OCI-LY7 (cell line): Measurements from ENCODE around the gene OGFR. TPM values are rescaled to one million over a fixed set of nuclear protein-coding genes. Genes with fewer than 3 reads are reported as not detected.

Source experiments
- BruUV-seq: library from RNA; stranded (reverse); fragments of 400-500 nt; replicated peaks from 2 replicates; lab custom pipeline; 2021; lab: Mats Ljungman, UMichigan
- CTCF ChIA-PET: fragments of 300-600 bp; sonication (Branson Sonifier 250); formaldehyde crosslinking; loops from one replicate; lab custom pipeline; 2022; ENCODE audit warnings: antibody characterized with exemption; ENCODE audit not compliant: unreplicated experiment; lab: Charles Lee
- POLR2A ChIA-PET: fragments of 300-600 bp; sonication (Branson Sonifier 250); formaldehyde crosslinking; loops from one replicate; lab custom pipeline; 2022; ENCODE audit warnings: antibody characterized with exemption; lab: Charles Lee
- DNase-seq: peaks from one replicate; pipeline ENCODE4 v3.0.0-alpha.2; 2015; ENCODE audit warnings: low spot score
- H2AFZ ChIP-seq: fragments of 200-600 bp; sonication (generic), shearing (Covaris generic); 2 replicates; pipeline ENCODE4 v1.6.1; 2014; ENCODE audit warnings: mild to moderate bottlenecking, antibody characterized with exemption, low read length, moderate library complexity
- H3K27ac ChIP-seq: fragments of 200-600 bp; sonication (generic); 2 replicates; pipeline ENCODE4 v1.5.1; 2014; ENCODE audit warnings: mixed run types, low read depth, mild to moderate bottlenecking, moderate library complexity, low read length, inconsistent platforms; ENCODE audit not compliant: poor library complexity, severe bottlenecking
- H3K36me3 ChIP-seq: fragments of 200-600 bp; sonication (generic); 2 replicates; pipeline ENCODE4 v1.6.1; 2014; ENCODE audit warnings: mild to moderate bottlenecking, antibody characterized with exemption, low read length, moderate library complexity, mixed read lengths; ENCODE audit not compliant: insufficient read depth
- H3K4me1 ChIP-seq: fragments of 200-600 bp; sonication (generic); 2 replicates; pipeline ENCODE4 v1.5.1; 2014; ENCODE audit warnings: mild to moderate bottlenecking, low read length; ENCODE audit not compliant: insufficient read depth, poor library complexity, severe bottlenecking
- H3K4me2 ChIP-seq: fragments of 200-600 bp; sonication (generic); 2 replicates; pipeline ENCODE4 v1.6.1; 2014; ENCODE audit warnings: mild to moderate bottlenecking, low read length
- H3K4me3 ChIP-seq: fragments of 200-600 bp; sonication (generic); 2 replicates; pipeline ENCODE4 v1.5.1; 2014; ENCODE audit warnings: mild to moderate bottlenecking, low read depth, low read length; ENCODE audit not compliant: poor library complexity, severe bottlenecking
- H3K79me2 ChIP-seq: fragments of 200-600 bp; sonication (generic); 2 replicates; pipeline ENCODE4 v1.6.1; 2016; ENCODE audit warnings: low read depth, mild to moderate bottlenecking, low read length, moderate library complexity, mixed read lengths; ENCODE audit not compliant: insufficient read depth
- H3K9me2 ChIP-seq: fragments of 200-600 bp; sonication (generic); 2 replicates; pipeline ENCODE4 v1.6.1; 2016; ENCODE audit warnings: mild to moderate bottlenecking, low read length, mixed read lengths; ENCODE audit not compliant: insufficient read depth
- H3K9me3 ChIP-seq: fragments of 200-600 bp; sonication (generic); 2 replicates; pipeline ENCODE4 v1.6.1; 2014; ENCODE audit warnings: mild to moderate bottlenecking, mixed run types, low read length, mixed read lengths
- H4K20me1 ChIP-seq: fragments of 200-600 bp; sonication (generic); 2 replicates; pipeline ENCODE4 v1.6.1; 2014; ENCODE audit warnings: mild to moderate bottlenecking, antibody characterized with exemption, low read length, moderate library complexity, mixed read lengths; ENCODE audit not compliant: insufficient read depth
- CTCF ChIP-seq: fragments of 200-600 bp; sonication (generic); conservative IDR thresholded peaks from 2 replicates; pipeline ENCODE4 v1.5.1; 2014; ENCODE audit warnings: mild to moderate bottlenecking, antibody characterized with exemption, low read length, moderate library complexity, mixed read lengths
- EZH2phosphoT487 ChIP-seq: fragments of 200-600 bp; sonication (generic); IDR thresholded peaks from 2 replicates; pipeline ENCODE4 v1.6.1; 2018; ENCODE audit warnings: low read depth, borderline replicate concordance, mild to moderate bottlenecking, mixed run types, antibody characterized with exemption, low read length, moderate library complexity, mixed read lengths
- intact Hi-C: fragments of 100-400 bp; cut with micrococcal nuclease; formaldehyde crosslinking; loops from one replicate; pipeline ENCODE4 v1.10.0; 2022; ENCODE audit not compliant: unreplicated experiment
- total RNA-seq, 2 experiments: library from RNA; depleted of rRNA in 1 of 2; stranded (reverse); fragments of >200 nt in 1 of 2; shearing (Covaris generic) in 1 of 2; gene quantifications; 2 replicates each; pipeline ENCODE4 v1.2.3, GENCODE V29; 2014 to 2022

Gene OGFR
- total RNA-seq, 2 experiments from 2014 or later, result 64.8 to 69.9 TPM

- no peak overlapping the region for H3K4me2 ChIP-seq
- H3K4me1 ChIP-seq, result peaks cover 28% of the 10 kb centered on the region
- peaks cover 46% of the 10 kb centered on the region for H3K36me3 ChIP-seq
- no peaks in the 10 kb centered on the region for H4K20me1 ChIP-seq
- DNase-seq, result no peak
- H3K4me3 ChIP-seq, result no peak overlapping the region
- intact Hi-C loops, result no loop called here
- peaks cover 7% of the 10 kb centered on the region; the same call in 1 of the 2 replicates for H3K79me2 ChIP-seq
- no peak overlapping the region for H2AFZ ChIP-seq
- H3K9me3 ChIP-seq, result no peaks in the 10 kb centered on the region
- no peak for TF ChIP-seq EZH2phosphoT487
- no peak for TF ChIP-seq CTCF
- no peaks in the 10 kb centered on the region for H3K9me2 ChIP-seq
- no peak overlapping the region for H3K27ac ChIP-seq
- ChIA-PET POLR2A (no interaction called here), CTCF (no interaction called here)
- BruUV-seq, result no TSS peak
Measured at GRCh38 chr20:62858058-62858830, 53.6 kb downstream of the OGFR start.

- BruUV-seq, result no TSS peak
- peak overlapping the region; percentile 68 for H3K4me2 ChIP-seq
Measured at GRCh38 chr20:62859721-62860120, 55.1 kb downstream of the OGFR start.

More at GRCh38 chr20:62859721-62860120, 55.1 kb downstream of the OGFR start:
- no peak overlapping the region for H3K27ac ChIP-seq
- POLR2A ChIA-PET, result no interaction called here
- H3K9me3 ChIP-seq, result no peaks in the 10 kb centered on the region
- peaks cover 7% of the 10 kb centered on the region; the same call in 1 of the 2 replicates for H3K79me2 ChIP-seq
- H3K36me3 ChIP-seq, result peaks cover 36% of the 10 kb centered on the region
- H3K4me1 ChIP-seq, result peaks cover 28% of the 10 kb centered on the region
- peak overlapping the region; percentile 64 for H3K4me3 ChIP-seq
- TF ChIP-seq CTCF (no peak), EZH2phosphoT487 (no peak)
- intact Hi-C loops, result no loop called here
- no peak for DNase-seq
- CTCF ChIA-PET, result no interaction called here
- no peaks in the 10 kb centered on the region for H4K20me1 ChIP-seq
- H3K9me2 ChIP-seq, result no peaks in the 10 kb centered on the region
- no peak overlapping the region for H2AFZ ChIP-seq
